Activated CD8-positive, alpha-beta memory T cell treated with anti-CD3 and anti-CD28 coated beads, Interleukin-2, amount 10 ng/mL, durations not matched to agents 7 days and 5 days (primary cell): Measurements from ENCODE around the gene PPP1R2. TPM values are rescaled to one million over a fixed set of nuclear protein-coding genes. Genes with fewer than 3 reads are reported as not detected.

Experiments used
- ATAC-seq: fragments of 150-1000 bp; cut with Tn5 transposase; one replicate; pipeline ENCODE4 v1.10.0; 2021; ENCODE audit warnings: moderate library complexity
- CTCF ChIA-PET: fragments of 350-600 bp; sonication (Branson Sonifier 250); formaldehyde crosslinking; loops from one replicate; lab custom pipeline; 2021; ENCODE audit warnings: antibody characterized with exemption; lab: Charles Lee
- DNase-seq: peaks from one replicate; pipeline ENCODE4 v3.0.0-alpha.2; 2020
- H3K27ac Mint-ChIP-seq: one replicate; pipeline ENCODE4 v1.8.0; 2021; ENCODE audit warnings: mild to moderate bottlenecking, mixed read lengths
- H3K27me3 Mint-ChIP-seq: one replicate; pipeline ENCODE4 v1.8.0; 2021; ENCODE audit warnings: mixed read lengths
- H3K36me3 Mint-ChIP-seq: one replicate; pipeline ENCODE4 v1.8.0; 2021; ENCODE audit warnings: mild to moderate bottlenecking, mixed read lengths
- H3K4me1 Mint-ChIP-seq: one replicate; pipeline ENCODE4 v1.8.0; 2021; ENCODE audit warnings: mixed read lengths
- H3K4me3 Mint-ChIP-seq: one replicate; pipeline ENCODE4 v1.8.0; 2021; ENCODE audit warnings: mild to moderate bottlenecking, moderate library complexity, mixed read lengths
- H3K9me3 Mint-ChIP-seq: one replicate; pipeline ENCODE4 v1.8.0; 2022; ENCODE audit warnings: low read depth, mixed read lengths
- total RNA-seq, 2 experiments: library from RNA; stranded (reverse); gene quantifications; one replicate each; pipeline ENCODE4 v1.2.3, GENCODE V29; 2021

The PPP1R2 gene
- total RNA-seq, 2 experiments from 2014 or later: 72.0 to 91.8 TPM

DNA sequence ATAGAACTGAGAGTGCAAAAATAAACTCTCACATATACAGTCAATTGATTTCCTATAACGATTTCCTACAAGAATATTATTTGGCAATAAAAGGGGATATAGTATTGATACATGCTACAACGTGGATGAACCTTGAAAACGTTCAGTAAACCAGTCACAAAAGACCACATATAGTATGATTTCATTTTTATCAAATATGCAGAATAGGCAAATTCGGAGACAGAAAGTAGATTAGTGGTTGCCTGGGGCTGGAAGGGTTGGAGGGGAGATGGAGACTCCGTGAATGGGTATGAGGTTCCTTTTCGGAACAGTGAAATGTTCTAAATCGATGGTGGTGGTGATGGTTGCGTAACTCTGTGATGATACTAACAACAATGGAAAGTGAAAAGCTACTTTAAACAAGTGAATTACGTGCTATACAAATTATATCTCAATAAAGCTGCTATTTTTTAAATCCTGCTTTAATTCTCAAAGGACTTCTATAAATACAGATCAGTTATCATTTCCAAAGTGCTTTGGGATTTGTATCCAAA is 34.6 kb upstream of the PPP1R2 start:
- H3K4me3 Mint-ChIP-seq: no peak overlapping the region
- peaks cover 5% of the 10 kb centered on the region for H3K27me3 Mint-ChIP-seq
- ATAC-seq (no peak), DNase-seq (no peak)
- CTCF ChIA-PET: interaction anchor here (0.6 to 1.2 kb wide), 2 partner anchors 12 to 864 kb away, joined by 3 read pairs; no protein-coding TSS in a partner anchor
- H3K4me1 Mint-ChIP-seq: peaks cover 9% of the 10 kb centered on the region
- no peaks in the 10 kb centered on the region for H3K36me3 Mint-ChIP-seq
- H3K9me3 Mint-ChIP-seq: no peaks in the 10 kb centered on the region
- H3K27ac Mint-ChIP-seq: no peak overlapping the region

DNA sequence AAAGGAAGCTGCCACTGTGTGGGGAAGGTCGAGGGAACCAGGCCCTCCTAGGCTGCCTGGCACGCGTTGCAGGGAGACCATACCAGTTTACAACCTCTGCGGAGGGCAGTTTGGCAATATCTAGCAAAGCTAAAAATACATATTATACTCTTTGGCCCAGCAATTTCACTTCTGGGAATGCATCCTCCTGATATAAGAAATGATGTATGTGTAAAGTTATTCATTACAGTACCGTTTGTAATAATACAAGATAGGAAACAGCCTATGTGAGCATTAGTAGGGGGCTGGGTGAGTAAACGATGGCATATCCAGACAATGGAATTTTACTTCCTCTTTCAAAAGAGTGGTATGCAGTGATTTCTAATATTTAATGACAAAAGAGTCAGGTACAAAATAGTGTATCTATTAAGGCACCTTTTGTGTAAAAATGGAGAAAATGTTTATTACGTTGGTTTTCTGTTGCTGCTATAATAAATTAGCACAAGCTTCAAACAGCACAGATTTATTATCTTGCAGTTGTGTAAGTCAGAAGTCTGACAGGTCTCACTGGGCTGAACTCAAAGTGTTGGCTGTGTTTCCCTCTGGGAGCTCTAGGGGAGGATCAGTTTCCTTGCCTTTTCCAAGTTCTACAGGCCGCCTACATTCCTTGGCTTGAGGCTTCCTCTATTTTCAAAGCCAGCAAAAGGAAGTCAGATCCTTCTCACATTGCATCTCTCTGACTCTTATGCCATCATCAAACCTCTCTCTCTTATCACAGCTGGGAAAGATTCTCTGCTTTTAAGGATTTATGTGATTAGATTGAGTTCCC is 31.6 kb upstream of the PPP1R2 start:
- ATAC-seq (no peak), DNase-seq (no peak)
- peaks cover 5% of the 10 kb centered on the region for H3K27me3 Mint-ChIP-seq
- no peak overlapping the region for H3K27ac Mint-ChIP-seq
- H3K36me3 Mint-ChIP-seq: no peaks in the 10 kb centered on the region
- H3K9me3 Mint-ChIP-seq: no peaks in the 10 kb centered on the region
- H3K4me1 Mint-ChIP-seq: peaks cover 2% of the 10 kb centered on the region
- CTCF ChIA-PET: interaction anchor here (1.4 kb wide), 1 partner anchor 15 kb away, joined by 3 read pairs; no protein-coding TSS in a partner anchor
- H3K4me3 Mint-ChIP-seq: no peak overlapping the region

DNA sequence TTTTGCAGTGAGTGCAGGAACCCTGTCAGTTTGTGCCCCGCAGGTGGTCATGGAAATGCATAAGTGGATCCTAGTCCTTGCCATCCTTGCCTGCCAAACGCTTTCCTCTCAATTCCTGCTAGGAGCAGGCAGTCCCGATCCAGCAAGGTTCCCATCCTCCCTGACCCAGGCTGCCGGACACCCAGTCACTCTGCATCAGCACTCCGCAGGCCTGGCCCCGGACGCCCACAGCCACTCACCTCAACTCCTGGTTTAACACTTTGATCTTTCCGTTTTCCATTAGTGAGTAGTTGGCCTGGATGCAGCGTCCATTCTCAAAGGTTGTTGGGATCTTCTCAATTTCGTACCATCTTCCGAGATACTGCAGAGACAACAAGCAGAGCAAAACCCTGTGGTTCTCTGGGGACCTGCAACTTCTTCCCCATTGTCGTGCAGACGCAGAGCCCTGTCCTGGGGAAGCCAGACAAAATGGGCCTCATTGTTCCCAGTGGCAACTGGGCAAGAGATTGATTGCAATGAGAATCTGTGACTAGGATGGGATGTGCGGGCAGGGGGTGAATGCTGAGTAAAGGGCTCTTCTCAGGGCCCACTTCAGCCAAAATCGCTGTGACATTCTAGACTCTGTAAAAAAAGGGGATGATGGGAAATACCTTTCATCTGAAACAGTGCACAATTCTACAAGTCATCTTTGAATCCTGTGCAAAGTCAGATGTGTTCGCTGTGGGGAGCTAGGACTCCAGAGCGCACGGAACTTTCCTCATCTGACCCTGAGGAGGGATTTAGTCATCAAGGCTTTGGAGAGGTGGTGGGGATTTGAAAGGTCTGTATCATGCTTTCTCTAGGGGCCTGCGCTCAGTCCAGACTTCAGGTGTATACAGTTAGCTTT is 30.7 kb upstream of the PPP1R2 start:
- Mint-ChIP-seq H3K4me3 (no peak overlapping the region), H3K27ac (no peak overlapping the region), H3K27me3 (peaks cover 5% of the 10 kb centered on the region), H3K36me3 (no peaks in the 10 kb centered on the region), H3K4me1 (peaks cover under 1% of the 10 kb centered on the region), H3K9me3 (no peaks in the 10 kb centered on the region)
- CTCF ChIA-PET: no interaction called here
- ATAC-seq: no peak
- DNase-seq: no peak

DNA sequence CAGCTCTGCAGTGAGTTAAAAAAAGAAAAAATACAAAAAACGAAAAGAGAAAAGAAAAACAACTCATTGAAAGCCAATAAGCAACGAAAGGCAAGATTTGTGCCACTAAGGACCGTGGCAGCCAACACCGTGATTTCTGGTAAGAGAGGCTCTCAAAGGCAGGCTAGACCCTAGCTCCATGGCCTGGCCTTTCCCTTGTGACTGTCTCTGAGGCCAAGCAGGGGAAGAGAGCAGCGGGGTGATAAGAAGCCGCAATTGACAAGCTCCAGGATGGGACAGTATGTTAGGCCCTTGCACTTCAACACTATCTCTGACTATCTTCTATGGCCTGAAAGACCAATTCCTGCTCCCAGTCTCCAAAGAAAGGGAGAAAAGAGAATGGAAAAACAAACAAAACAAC is 28.2 kb upstream of the PPP1R2 start:
- ATAC-seq: no peak
- peaks cover 5% of the 10 kb centered on the region for H3K4me1 Mint-ChIP-seq
- CTCF ChIA-PET: no interaction called here
- no peak for DNase-seq
- H3K9me3 Mint-ChIP-seq: no peaks in the 10 kb centered on the region
- H3K27me3 Mint-ChIP-seq: peaks cover 4% of the 10 kb centered on the region
- H3K36me3 Mint-ChIP-seq: no peaks in the 10 kb centered on the region
- no peak overlapping the region for H3K27ac Mint-ChIP-seq
- no peak overlapping the region for H3K4me3 Mint-ChIP-seq

DNA sequence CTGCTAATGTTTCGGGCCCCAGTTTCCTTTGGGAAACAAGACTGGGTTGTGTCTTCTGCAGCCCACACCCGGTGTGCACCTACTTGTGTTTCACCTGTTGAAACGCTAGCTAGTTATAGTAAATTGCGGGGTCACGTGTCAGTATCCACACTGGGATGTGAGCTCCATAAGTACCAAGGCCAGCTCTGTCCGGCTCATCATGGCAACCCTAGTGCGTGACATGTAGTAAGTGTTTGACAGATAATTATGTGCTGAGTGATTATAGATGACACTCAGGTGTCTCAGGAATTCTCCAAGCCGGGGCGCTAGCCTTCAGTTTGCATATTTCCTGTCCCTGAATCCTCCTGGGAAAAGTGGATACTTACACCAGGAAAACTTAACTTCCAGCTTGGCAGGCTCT is 27.8 kb upstream of the PPP1R2 start:
- no peaks in the 10 kb centered on the region for H3K9me3 Mint-ChIP-seq
- H3K27me3 Mint-ChIP-seq: peaks cover 4% of the 10 kb centered on the region
- H3K4me1 Mint-ChIP-seq: peaks cover 5% of the 10 kb centered on the region
- H3K4me3 Mint-ChIP-seq: no peak overlapping the region
- CTCF ChIA-PET: interaction anchor here (1.2 to 1.4 kb wide), 2 partner anchors 13 to 300 kb away, joined by 3 to 4 read pairs; partner anchors contain the start of gene XXYLT1
- H3K36me3 Mint-ChIP-seq: no peaks in the 10 kb centered on the region
- no peak overlapping the region for H3K27ac Mint-ChIP-seq
- ATAC-seq (no peak), DNase-seq (no peak)

DNA sequence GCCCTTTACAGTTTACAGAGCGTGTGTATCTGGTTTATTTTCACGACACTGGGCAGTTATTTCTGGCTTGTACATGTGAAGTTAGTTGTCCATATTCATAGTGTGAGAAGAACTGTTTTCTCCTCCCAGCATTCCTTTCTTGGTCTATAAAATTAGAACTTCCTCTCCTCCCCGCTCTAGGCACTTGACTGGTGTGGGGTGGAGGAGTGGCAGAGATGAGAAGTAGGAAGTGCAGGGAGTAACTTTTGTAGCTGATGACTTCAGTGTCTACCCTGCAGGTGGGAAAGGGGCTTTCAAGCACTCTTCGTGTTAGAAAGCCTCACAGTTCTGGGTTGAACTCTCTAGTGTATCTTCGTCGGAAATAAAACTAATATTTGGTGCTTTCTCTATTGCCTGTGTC is 27.2 kb upstream of the PPP1R2 start:
- ATAC-seq: no peak
- Mint-ChIP-seq H3K4me3 (no peak overlapping the region), H3K4me1 (peaks cover 5% of the 10 kb centered on the region), H3K9me3 (no peaks in the 10 kb centered on the region), H3K36me3 (no peaks in the 10 kb centered on the region), H3K27ac (no peak overlapping the region), H3K27me3 (peaks cover 4% of the 10 kb centered on the region)
- CTCF ChIA-PET: interaction anchor here (0.6 to 1.4 kb wide), 3 partner anchors 12 to 300 kb away, joined by 3 to 4 read pairs (median 3); partner anchors contain the start of gene XXYLT1
- DNase-seq: no peak

DNA sequence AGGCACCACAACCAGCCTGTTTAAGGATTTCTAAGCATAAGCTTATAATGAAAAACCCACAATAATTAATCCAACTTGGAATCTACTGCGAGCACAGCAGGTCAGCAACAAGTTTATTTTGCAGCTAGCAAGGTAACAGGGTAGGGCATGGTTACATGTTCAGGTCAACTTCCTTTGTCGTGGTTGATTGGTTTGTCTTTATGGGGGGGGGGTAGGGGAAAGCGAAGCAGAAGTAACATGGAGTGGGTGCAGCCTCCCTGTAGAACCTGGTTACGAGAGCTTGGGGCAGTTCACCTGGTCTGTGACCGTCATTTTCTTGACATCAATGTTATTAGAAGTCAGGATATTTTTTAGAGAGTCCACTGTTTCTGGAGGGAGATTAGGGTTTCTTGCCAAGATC is 25.5 kb upstream of the PPP1R2 start:
- no peaks in the 10 kb centered on the region for H3K9me3 Mint-ChIP-seq
- H3K27me3 Mint-ChIP-seq: peaks cover 4% of the 10 kb centered on the region
- no peak overlapping the region for H3K4me3 Mint-ChIP-seq
- CTCF ChIA-PET: interaction anchor here (1.0 kb wide), 1 partner anchor 297 kb away, joined by 3 read pairs; the partner anchor contains the start of gene XXYLT1
- H3K4me1 Mint-ChIP-seq: peaks cover 5% of the 10 kb centered on the region
- ATAC-seq (no peak), DNase-seq (no peak)
- no peaks in the 10 kb centered on the region for H3K36me3 Mint-ChIP-seq
- no peak overlapping the region for H3K27ac Mint-ChIP-seq

DNA sequence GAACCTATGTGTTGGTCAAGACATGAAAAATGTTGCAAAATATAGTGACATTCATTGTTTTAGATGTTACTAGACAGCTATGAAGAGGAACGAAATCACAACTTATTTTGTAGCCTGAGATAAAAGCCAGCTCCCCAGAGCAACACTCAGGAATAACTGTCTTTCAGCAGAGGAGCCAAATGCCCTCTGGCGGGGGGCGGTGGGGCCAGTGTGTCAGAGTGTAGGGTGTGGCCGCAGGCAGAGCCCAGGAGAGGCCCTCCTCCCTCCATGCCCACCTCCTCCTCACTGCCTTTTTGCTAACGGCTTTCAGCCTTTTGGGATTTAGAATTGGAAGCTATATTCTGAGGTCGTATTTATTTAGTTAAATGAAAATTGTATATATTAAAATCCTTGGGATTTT is 23.7 kb upstream of the PPP1R2 start:
- ATAC-seq: no peak
- CTCF ChIA-PET: interaction anchor here (1.2 kb wide), 1 partner anchor 14 kb away, joined by 3 read pairs; no protein-coding TSS in a partner anchor
- no peaks in the 10 kb centered on the region for H3K36me3 Mint-ChIP-seq
- no peak overlapping the region for H3K4me3 Mint-ChIP-seq
- DNase-seq: no peak
- H3K27me3 Mint-ChIP-seq: peaks cover 4% of the 10 kb centered on the region
- no peak overlapping the region for H3K27ac Mint-ChIP-seq
- no peaks in the 10 kb centered on the region for H3K9me3 Mint-ChIP-seq
- peaks cover 5% of the 10 kb centered on the region for H3K4me1 Mint-ChIP-seq

DNA sequence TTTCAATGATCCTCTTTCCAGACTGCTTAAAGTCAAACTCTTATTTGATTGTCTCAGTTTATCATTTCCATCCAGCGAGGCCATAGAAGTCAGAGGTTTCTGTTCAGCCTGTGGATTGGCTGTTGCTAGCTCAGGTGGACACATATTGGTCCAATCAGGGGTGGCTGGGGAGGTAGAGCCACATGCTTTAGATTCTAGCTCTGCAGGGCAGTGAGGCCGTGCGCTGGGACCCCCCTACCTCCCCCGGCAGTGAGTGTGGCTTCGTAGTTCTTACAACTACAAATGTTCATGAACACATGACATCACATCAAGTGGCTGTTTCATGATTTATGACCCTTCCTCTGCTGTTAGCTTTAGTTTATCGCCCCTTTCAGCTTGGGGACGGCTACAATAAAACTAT is 22.6 kb upstream of the PPP1R2 start:
- Mint-ChIP-seq H3K36me3 (no peaks in the 10 kb centered on the region), H3K27ac (no peak overlapping the region), H3K4me1 (peaks cover 5% of the 10 kb centered on the region), H3K4me3 (no peak overlapping the region), H3K27me3 (peaks cover 4% of the 10 kb centered on the region), H3K9me3 (no peaks in the 10 kb centered on the region)
- no peak for ATAC-seq
- CTCF ChIA-PET: interaction anchor here (0.9 to 1.4 kb wide), 2 partner anchors 9 to 12 kb away, joined by 3 read pairs; no protein-coding TSS in a partner anchor
- no peak for DNase-seq

DNA sequence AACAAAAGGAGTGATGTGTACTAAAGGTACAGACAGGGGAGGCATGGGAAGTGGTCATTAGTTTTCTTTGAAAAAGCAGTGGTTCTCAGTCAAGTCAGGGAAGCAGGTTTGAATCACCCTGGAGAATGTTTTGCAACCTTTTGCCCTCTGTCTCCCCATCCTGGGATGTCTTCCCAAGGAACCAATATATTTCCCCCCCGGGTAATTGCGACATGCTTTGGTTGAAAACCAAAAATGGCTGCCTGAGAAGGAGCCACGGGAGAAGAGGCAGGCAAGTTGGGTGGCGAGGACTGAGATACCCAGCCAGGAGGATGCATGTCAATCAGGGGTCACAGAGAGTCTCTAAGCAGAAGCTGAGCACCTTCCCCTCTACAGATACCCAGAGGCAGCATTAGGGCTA is 20.2 kb upstream of the PPP1R2 start:
- no peak overlapping the region for H3K27ac Mint-ChIP-seq
- no peaks in the 10 kb centered on the region for H3K9me3 Mint-ChIP-seq
- peaks cover 6% of the 10 kb centered on the region for H3K4me1 Mint-ChIP-seq
- no peaks in the 10 kb centered on the region for H3K36me3 Mint-ChIP-seq
- no peak for ATAC-seq
- H3K4me3 Mint-ChIP-seq: no peak overlapping the region
- peaks cover 4% of the 10 kb centered on the region for H3K27me3 Mint-ChIP-seq
- DNase-seq: no peak
- CTCF ChIA-PET: interaction anchor here (1.2 kb wide), 1 partner anchor 292 kb away, joined by 3 read pairs; the partner anchor contains the start of gene XXYLT1

DNA sequence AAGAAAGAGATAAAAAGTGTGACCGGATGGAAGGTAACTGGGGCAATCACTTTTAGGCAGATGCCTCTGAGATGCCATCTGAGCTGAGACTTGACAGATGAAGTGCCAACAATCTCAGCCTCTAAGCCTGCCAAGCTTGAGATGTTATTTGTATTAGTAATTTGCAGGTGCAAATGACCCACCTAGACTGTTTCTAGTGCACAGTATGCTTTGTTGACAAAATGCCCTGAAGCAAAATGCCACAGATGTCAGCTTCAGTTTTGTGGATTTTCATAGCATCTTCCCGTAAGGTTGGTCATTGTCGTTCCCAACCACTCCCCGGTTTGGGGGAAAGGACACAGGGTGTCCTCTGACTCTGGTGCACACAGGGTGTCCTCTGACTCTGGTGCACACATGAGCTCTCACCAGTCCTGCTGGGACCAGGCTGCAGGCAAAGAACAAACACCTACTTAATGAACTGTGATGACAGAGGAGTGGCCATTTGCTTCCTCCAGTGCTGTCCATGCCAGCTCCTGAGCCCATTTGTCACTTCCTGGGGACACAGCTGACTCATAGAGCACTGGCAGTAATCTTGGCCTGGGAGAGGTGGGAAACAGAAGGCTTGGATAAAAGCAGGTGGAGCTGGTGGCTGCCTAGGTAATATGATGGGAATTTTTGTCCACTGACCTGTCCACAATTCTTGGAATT is 16.7 kb upstream of the PPP1R2 start:
- Mint-ChIP-seq H3K9me3 (no peaks in the 10 kb centered on the region), H3K4me1 (peaks cover 10% of the 10 kb centered on the region), H3K4me3 (no peak overlapping the region), H3K36me3 (no peaks in the 10 kb centered on the region), H3K27me3 (peaks cover 3% of the 10 kb centered on the region), H3K27ac (no peak overlapping the region)
- ATAC-seq (no peak), DNase-seq (no peak)
- CTCF ChIA-PET: interaction anchor here (0.6 to 0.9 kb wide), 2 partner anchors 15 to 289 kb away, joined by 3 read pairs; partner anchors contain the start of gene XXYLT1

DNA sequence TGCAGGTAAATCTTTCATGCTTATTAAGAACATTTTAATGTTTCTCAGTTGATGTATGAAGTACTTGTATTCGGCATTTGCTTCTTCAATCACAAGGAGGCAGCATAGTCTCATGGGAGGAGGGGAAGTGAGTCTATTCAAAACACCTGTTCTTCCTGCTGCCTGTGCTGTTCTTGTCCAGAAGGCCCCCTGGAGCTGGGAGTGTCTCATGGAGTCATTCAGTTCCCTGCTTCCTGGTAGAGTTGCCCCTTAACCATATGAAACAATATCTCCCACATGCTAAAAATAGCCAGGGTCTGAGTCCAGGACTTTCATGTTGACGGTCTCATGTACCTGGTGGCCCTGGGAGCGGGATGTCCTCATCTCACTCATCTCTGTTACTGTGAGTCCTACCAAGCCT is 15.5 kb upstream of the PPP1R2 start:
- DNase-seq (peak; percentile 55), ATAC-seq (peak; percentile 74)
- Mint-ChIP-seq H3K9me3 (no peaks in the 10 kb centered on the region), H3K27me3 (peaks cover 3% of the 10 kb centered on the region), H3K27ac (no peak overlapping the region), H3K4me1 (peaks cover 11% of the 10 kb centered on the region), H3K36me3 (no peaks in the 10 kb centered on the region), H3K4me3 (no peak overlapping the region)
- CTCF ChIA-PET: interaction anchor here (0.7 to 1.2 kb wide), 3 partner anchors 9 to 292 kb away, joined by 3 to 5 read pairs (median 3); no protein-coding TSS in a partner anchor
